Measurements from ENCODE around the gene CUEDC1. TPM values are rescaled to one million over a fixed set of nuclear protein-coding genes. Genes with fewer than 3 reads are reported as not detected.

Gene CUEDC1
- total RNA-seq, 4 donors from 2014 or later = 17.1 to 25.7 (median 22.1) TPM

DNA sequence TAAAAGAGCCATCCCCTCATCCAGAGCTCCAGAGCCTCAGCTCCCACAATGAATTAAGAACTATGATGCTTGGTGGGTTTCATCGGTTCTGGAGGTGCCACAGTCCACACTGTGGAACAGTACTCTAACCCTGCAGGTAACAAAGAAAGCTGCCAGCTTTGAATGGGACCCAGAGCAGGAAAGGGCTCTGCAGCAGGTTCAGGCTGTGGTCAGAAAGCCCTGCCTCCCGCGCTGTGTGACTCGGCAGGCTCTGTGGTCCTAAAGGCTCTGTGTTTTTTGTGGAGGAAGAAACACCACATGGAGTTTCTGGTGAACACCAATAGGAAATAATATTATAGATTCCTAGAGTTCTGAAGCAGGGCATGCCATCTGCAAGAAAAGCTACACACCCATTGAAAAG, 137.9 kb downstream of the CUEDC1 start:
- TF ChIP-seq, protein P1, sequence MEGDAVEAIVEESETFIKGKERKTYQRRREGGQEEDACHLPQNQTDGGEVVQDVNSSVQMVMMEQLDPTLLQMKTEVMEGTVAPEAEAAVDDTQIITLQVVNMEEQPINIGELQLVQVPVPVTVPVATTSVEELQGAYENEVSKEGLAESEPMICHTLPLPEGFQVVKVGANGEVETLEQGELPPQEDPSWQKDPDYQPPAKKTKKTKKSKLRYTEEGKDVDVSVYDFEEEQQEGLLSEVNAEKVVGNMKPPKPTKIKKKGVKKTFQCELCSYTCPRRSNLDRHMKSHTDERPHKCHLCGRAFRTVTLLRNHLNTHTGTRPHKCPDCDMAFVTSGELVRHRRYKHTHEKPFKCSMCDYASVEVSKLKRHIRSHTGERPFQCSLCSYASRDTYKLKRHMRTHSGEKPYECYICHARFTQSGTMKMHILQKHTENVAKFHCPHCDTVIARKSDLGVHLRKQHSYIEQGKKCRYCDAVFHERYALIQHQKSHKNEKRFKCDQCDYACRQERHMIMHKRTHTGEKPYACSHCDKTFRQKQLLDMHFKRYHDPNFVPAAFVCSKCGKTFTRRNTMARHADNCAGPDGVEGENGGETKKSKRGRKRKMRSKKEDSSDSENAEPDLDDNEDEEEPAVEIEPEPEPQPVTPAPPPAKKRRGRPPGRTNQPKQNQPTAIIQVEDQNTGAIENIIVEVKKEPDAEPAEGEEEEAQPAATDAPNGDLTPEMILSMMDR (IDR thresholded peaks at IDR 0.05) = no peak
- DNase-seq (ENCODE audit: low spot score) = no peak

DNA sequence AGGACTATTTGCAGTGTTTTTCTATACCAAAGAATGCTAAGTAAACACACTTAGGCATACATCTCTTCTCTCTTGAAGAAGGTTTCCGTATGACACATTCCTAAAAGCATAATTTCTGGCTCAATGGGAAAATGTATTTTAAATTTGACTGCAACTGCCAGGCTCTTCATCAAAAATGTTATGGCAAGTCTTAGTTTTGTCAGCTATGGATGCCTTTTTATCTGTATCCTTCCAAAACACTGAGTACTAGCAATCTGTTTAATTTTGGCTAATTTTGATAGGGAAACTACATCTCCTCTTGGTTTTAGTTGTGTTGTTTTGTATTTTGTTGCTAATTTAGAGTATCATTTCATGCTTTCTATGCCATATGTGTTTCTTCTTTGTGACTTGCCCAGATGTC, 140.8 kb downstream of the CUEDC1 start:
- no peak for ATAC-seq (ENCODE audit: low FRiP score)
- TF ChIP-seq, protein P1 (IDR thresholded peaks at IDR 0.05) = no peak
- no peak for DNase-seq (ENCODE audit: low spot score)

More for the DNA sequence above, 137.9 kb downstream of the CUEDC1 start:
- ATAC-seq (ENCODE audit: low FRiP score) = no peak

DNA sequence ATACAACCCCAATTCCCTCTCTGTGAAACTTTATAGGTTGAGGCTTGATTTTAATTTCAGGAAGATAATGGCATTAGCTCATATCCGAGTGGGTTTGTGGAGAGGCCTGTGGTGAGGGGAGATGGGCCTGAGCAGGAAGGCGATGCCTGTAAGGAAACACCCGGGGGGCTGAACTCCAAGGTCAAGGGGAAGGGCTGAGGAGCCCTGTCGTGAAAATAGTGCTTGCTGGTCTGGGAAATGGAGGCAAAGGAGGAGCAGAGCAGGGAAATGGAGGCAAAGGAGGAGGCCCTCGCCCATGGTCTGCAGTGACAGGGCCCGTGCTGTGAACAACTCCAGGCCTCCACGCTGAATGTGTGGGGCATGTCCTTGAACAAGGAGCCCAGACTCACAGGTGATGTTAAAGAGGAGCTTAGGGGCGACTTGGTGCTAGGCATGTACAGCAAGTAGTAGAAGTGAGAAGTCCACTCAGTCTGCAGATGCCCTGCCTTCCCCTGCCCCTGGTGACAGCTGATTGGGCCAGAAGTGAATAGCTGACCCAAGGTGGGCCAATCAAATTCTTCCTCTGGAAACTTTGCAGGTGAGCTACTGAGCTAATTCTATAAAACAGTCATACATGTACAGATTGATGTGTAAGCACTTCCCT, 143.5 kb downstream of the CUEDC1 start:
- ATAC-seq (ENCODE audit: low FRiP score) = no peak
- TF ChIP-seq, protein P1 (IDR thresholded peaks at IDR 0.05) = no peak

More for the DNA sequence above, 143.5 kb downstream of the CUEDC1 start:
- DNase-seq (ENCODE audit: low spot score) = no peak

Small RNA genes within 50 kb of the gene (small RNA-seq; reads per million reads assigned to genes)
- gene AC015813.4 = not detected

Other genes starting within 250 kb of the CUEDC1 start
- gene CCDC182, start 210.1 kb downstream of the CUEDC1 start, total RNA-seq = not detected
- 10 to 100 TPM in 3 of 4 donors, 1 to 10 TPM in 1; 7.9 to 17.1 (median 15.2) TPM for gene MRPS23, start 105.4 kb downstream of the CUEDC1 start, total RNA-seq
- gene VEZF1, start 32.8 kb upstream of the CUEDC1 start, total RNA-seq = 10 to 100 TPM; 45.1 to 50.6 (median 47.6) TPM
- gene SRSF1, start 51.8 kb upstream of the CUEDC1 start, total RNA-seq = 100 to 1,000 TPM; 181 to 274 (median 182) TPM
- gene DYNLL2, start 128.0 kb upstream of the CUEDC1 start, total RNA-seq = 10 to 100 TPM; 15.8 to 22.5 (median 20.7) TPM
- not detected for gene OR4D1, start 193.0 kb upstream of the CUEDC1 start, total RNA-seq
- not detected for gene OR4D2, start 211.6 kb upstream of the CUEDC1 start, total RNA-seq
- not detected for gene EPX, start 237.3 kb upstream of the CUEDC1 start, total RNA-seq

All from omental fat pad (tissue), 4 donors.